ENCODE results near the gene PDPK1.

The PDPK1 gene

DNA sequence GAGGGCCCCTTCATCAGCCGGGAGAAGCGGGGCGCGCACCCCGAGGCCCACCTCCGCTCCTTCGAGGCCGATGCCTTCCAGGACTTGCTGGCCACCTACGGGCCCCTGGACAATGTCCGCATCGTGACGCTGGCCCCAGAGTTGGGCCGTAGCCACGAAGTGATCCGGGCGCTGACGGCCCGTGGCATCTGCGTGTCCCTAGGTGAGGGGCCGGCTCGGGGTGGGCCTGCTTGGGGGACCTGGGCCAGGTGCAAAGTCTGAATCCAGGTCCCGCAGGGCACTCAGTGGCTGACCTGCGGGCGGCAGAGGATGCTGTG, 10.1 kb upstream of the PDPK1 start:
- TF ChIP-seq, protein P1, sequence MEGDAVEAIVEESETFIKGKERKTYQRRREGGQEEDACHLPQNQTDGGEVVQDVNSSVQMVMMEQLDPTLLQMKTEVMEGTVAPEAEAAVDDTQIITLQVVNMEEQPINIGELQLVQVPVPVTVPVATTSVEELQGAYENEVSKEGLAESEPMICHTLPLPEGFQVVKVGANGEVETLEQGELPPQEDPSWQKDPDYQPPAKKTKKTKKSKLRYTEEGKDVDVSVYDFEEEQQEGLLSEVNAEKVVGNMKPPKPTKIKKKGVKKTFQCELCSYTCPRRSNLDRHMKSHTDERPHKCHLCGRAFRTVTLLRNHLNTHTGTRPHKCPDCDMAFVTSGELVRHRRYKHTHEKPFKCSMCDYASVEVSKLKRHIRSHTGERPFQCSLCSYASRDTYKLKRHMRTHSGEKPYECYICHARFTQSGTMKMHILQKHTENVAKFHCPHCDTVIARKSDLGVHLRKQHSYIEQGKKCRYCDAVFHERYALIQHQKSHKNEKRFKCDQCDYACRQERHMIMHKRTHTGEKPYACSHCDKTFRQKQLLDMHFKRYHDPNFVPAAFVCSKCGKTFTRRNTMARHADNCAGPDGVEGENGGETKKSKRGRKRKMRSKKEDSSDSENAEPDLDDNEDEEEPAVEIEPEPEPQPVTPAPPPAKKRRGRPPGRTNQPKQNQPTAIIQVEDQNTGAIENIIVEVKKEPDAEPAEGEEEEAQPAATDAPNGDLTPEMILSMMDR (conservative IDR thresholded peaks at IDR 0.05; ENCODE audit: low read length) = no peak
- H3K4me3 ChIP-seq (ENCODE audit: low read length) = no peak overlapping the region
- DNase-seq (ENCODE audit: low read depth) = no peak

DNA sequence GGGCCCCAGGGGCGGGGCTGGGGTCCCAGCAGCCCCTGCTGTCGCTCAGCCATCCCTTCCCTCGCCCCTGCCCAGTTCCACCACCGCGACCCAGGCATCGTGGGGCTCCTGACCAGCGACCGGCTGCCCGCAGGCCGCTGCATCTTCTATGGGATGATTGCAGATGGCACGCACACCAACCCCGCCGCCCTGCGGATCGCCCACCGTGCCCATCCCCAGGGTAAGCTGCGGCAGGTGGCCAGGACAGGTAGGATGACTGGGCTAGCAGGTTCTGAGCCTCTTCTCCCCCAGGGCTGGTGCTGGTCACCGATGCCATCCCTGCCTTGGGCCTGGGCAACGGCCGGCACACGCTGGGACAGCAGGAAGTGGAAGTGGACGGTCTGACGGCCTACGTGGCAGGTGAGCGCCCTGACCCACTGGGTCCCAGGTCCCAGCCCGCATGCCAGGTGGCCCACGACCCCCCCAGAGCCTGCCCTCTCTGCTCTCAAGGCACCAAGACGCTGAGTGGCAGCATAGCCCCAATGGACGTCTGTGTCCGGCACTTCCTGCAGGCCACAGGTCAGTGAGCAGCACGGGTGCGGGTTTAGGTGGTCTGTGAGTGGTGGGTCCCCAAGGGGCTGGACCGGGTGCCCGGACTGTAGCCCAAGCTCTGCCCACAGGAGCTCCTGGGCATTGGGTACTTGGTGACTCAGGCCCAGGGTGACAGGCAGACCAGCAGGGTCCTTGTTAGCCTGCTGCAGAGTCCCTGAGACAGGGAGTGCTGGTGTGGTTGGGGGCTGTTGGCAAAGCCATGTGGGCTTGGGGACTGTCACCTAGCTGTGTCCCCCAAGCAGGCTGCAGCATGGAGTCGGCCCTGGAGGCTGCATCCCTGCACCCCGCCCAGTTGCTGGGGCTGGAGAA, 9.4 kb upstream of the PDPK1 start:
- TF ChIP-seq, protein P1 (conservative IDR thresholded peaks at IDR 0.05; ENCODE audit: low read length) = no peak
- DNase-seq (ENCODE audit: low read depth) = no peak
- H3K4me3 ChIP-seq (ENCODE audit: low read length) = no peak overlapping the region

DNA sequence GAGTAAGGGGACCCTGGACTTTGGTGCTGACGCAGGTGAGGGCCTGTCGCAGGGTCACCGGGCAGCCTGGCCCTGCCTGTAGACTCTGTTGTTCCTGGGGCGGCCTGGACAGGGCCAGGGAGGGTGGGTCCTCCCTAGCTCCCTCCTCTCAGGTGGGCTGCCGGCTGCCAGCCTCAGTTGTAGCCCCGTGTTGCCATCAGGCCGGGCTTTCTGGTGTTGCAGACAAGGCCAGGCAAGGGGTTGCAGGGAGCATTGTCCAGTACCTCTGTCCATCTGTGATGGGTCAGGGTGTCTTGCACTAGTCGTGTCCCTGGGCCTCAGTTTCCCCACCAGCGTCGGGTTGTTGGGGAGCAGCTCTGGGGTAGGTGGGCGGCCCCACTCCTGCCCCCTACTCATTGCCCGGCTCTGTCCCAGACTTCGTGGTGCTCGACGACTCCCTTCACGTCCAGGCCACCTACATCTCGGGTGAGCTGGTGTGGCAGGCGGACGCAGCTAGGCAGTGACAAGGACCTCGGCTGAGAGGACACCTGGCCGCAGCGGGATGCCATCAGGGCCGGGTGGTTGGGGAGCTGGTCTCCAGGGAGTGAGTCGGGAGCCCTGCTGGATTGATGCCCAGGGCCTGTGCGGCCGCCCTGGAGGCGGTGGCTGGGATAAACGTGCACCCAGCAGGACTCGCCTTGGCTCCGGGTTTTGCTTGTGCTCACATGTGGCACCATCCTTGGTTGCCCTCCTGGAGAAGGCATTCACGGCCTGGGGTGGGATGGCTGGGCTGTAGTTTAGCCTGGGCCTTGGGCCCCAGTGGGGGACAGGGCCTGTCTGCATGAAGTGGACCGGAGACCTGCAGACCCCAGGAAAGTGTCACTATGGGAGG, 8.5 kb upstream of the PDPK1 start:
- TF ChIP-seq, protein P1 (conservative IDR thresholded peaks at IDR 0.05; ENCODE audit: low read length) = no peak
- DNase-seq (ENCODE audit: low read depth) = no peak
- no peak overlapping the region for H3K4me3 ChIP-seq (ENCODE audit: low read length)

DNA sequence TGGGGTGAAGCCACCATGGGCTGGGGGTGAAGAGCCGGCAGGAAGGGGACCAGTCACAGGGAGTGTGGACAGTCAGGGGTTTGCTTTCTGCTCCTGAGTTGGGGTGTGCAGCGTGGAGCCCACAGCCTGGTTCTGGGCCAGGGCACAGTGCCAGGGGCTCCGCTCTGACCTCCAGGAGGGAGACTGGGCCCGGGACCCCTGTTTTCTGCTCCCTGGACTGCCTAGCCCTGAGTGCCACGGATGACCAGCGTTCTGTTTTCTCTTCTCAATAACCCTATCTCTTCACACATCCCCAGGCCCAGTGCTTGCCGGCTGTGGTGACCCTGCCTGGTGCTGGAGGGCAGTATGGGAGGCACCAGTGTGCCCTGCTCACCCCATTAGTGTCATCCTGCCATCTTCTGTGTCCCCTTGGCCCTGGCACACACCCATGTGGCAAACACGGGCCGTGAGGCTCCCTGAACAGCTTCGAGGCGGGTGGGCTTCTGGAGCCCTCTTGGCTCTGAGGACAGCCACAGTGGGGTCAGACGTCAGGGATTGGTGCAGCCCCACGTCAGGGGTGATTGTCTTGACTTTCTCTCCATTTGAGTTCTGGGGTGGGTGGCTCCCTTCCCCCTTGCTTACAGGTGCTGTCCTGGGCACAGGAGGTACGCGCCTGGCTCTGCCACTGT, 7.7 kb upstream of the PDPK1 start:
- TF ChIP-seq, protein P1 (conservative IDR thresholded peaks at IDR 0.05; ENCODE audit: low read length) = no peak
- no peak for DNase-seq (ENCODE audit: low read depth)
- no peak overlapping the region for H3K4me3 ChIP-seq (ENCODE audit: low read length)

DNA sequence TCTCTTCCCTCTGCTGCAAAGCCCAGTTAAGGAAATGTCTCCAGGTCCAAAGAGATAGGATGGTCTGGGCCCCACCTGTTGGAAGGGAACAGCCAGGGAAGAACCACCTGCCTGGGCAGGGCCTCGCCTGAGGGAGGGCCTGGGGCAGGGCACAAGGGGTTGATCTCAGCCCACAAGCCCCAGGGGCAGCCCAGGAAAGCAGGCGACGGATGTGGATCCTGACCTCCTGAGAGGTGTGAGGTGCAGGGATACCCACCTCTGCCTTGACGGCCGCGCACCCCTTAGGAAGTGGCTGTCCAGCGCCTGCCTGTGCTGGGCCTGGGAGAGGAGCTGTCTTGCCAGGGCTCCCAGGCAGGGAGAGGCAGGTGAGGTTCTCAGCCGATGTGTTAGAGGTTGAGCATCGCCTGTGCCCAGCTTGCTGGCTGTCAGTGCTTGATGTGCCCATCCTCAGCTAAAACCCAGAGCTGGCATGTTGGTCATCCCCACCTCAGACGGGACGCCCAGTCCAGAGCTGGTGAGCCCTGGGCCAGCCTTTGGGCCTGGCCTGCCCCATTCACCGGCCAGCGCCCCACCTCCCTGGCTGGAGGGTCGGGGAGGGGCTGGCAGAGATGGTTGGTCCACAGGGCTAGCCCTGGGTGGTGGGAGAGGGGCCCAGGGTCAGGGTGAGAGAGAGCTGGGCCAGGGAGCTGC, 7.0 kb upstream of the PDPK1 start:
- no peak for DNase-seq (ENCODE audit: low read depth)
- TF ChIP-seq, protein P1 (conservative IDR thresholded peaks at IDR 0.05; ENCODE audit: low read length) = no peak
- H3K4me3 ChIP-seq (ENCODE audit: low read length) = no peak overlapping the region

DNA sequence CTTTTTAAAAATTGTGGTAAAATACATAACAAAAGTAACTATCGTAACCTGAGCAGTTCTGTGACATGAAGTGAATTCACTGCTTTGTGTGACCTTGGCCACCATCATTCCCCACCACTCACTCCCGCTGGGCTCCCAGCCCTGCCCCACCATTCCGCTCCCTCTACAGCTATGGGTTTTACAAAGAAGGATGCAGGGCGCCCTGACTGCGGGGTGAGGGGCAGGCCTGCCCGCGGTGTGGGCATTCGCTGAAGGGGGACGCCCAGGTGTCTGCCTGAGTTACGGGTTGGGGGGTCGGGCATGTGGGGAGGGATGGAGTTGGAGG, 6.5 kb upstream of the PDPK1 start, which contains the start of gene CEMP1:
TSS of gene CEMP1 (minus strand) at position 38 of the 325 bp plus-strand sequence. CDS start 335 bp downstream, outside the sequence.
- H3K4me3 ChIP-seq (ENCODE audit: low read length) = peak within 1 kb of the TSS; percentile 76
- DNase-seq (ENCODE audit: low read depth) = no peak
- TF ChIP-seq, protein P1 (conservative IDR thresholded peaks at IDR 0.05; ENCODE audit: low read length) = no peak
